ENCODE results near the gene PRPF31.

GRCh38 chr19:54168174-54168917, 52.8 kb downstream of the PRPF31 start:
- peak; percentile 91 for TF ChIP-seq CTCF (conservative IDR thresholded peaks at IDR 0.05; ENCODE audit: low read depth, low read length)
- no peak for TF ChIP-seq EZH2 (IDR thresholded peaks at IDR 0.05; ENCODE audit: borderline replicate concordance, low read depth, low read length, poor library complexity, severe bottlenecking)

Measured in A673 (cell line).